IPS-NIHi7 (cell line): ENCODE results near the gene AIFM3.

Source experiments
- DNase-seq: peaks from one replicate; pipeline ENCODE4 v3.0.0; 2012; ENCODE audit warnings: mixed read lengths; ENCODE audit errors: extremely low spot score

AIFM3 gene

DNA sequence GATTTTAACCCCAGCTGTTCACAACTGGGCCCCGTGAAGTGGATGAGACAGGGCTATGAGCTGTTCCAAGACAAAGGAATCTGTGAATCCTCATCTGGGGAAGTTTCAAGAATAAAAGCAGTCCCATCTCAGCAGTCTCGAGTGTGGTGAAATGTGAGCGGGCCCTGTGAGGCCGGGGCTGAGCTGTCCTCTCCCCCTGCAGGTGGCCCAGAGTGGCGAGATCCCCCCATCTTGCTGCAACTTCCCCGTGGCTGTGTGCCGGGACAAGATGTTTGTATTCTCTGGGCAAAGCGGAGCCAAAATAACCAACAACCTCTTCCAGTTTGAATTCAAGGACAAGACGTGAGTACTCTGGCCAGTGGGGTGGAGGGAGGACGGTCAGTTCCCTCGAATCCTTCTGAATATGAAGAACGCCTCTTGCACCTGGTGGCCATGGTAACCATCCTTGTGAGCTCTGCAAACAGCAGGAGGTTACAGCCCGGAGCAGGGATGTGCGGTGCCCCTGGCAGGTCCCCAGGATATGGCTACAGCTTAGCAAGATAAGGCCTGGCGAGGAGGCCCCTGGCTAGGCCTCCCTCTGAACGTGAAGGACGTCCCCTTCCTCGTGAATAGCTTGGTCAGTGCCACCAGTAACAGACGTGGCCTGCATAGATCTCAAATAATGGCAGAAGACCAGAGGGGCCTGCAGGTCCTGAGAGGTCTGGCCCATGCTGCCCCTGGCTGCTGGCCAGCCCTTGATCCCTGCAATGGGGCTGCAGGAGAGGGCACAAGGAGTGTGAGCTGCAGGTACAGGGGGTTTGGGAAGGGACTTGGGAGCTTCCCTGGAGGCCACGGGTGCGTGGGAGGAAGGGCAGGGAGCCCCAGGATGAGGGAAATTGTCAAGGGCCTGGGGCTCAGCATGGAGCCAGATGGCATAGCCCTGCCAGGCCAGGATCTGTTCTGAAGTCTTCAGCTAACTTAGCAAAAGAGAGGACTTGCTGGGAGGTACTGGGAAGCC is 23.4 kb downstream of the AIFM3 start:
- DNase-seq = no peak

DNA sequence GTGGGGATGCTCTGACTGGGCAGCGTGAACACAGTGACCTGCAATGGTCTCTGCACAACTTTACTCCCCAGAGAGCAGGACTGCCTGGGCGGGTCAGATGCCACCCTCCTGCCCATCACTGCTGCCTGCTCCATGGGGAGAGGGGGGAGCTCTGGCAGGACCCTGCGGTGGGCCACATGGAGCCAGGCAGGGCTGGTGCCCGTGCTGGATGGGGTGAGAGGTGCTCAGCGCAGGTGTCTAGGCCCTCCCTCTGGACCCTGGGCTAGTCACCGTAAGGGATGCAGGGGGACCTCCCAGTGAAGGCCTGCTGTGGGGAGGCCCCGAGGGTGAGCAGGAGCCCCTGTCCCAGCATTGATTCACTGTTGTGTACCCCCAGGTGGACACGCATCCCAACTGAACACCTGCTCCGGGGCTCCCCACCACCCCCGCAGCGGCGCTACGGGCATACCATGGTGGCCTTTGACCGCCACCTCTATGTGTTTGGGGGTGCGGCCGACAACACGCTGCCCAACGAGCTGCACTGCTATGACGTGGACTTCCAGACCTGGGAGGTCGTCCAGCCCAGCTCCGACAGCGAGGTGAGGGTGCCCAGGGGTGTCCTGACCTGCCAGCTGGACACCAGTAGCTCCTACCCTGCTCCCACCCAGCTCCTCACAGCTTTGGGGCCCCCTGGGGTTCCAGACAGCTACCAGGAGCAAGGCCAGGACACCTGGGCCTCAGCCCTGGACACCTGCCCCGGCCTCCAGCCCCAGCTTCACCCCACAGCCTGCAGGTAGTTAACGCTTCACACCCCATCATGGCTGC is 24.4 kb downstream of the AIFM3 start:
- DNase-seq = no peak

DNA sequence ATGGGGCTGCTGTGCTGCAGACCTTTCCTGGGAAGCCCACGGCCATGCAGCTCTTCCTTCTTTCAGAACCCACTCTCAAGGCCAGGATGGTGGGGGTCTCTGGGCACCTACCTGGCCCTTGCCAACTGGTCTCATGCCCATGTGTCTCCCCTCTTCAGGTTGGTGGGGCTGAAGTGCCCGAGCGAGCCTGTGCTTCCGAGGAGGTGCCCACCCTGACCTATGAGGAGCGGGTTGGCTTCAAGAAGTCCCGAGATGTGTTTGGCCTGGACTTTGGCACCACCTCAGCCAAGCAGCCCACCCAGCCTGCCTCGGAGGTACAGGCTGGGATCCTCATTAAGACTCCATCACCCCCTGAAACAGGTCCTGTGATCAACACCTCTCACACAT is 25.0 kb downstream of the AIFM3 start:
- DNase-seq = no peak

DNA sequence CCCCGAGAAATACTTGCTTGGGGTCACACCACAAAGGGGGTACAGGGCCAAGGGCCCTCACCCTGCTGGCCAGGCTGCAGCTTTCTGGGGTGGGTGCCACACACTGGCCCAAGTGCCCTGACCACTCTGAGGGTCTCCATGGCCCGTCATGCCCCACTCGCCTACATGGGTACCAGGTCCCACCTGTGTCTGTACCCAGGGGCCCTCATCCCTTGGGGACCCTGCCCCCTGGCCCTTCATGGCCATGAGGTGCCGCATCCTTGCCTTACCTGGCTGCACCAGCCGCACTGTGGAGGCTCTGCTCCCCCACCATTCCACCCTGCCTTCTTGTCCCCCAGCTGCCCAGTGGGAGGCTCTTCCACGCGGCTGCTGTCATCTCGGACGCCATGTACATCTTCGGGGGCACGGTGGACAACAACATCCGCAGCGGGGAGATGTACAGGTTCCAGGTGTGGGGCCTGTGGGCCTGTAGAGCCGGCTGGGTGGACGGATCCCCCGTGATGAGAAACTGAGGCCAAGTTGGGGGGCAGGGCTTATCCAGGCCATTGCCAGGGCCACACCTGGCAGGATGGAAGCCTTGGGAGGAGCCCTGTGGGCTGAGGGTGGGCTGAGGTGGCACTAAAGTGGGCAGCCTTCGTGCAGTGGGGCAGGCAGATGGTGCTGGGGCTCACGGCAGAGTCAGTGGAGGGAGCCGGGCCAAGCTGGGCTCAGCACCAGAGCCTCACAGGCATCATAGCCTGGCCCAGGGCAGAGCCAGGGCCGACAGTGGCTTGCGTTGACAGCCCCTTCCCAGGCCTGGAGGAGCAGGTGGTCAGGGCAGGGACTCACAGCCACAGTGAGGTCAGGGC is 25.6 kb downstream of the AIFM3 start:
- DNase-seq = no peak

DNA sequence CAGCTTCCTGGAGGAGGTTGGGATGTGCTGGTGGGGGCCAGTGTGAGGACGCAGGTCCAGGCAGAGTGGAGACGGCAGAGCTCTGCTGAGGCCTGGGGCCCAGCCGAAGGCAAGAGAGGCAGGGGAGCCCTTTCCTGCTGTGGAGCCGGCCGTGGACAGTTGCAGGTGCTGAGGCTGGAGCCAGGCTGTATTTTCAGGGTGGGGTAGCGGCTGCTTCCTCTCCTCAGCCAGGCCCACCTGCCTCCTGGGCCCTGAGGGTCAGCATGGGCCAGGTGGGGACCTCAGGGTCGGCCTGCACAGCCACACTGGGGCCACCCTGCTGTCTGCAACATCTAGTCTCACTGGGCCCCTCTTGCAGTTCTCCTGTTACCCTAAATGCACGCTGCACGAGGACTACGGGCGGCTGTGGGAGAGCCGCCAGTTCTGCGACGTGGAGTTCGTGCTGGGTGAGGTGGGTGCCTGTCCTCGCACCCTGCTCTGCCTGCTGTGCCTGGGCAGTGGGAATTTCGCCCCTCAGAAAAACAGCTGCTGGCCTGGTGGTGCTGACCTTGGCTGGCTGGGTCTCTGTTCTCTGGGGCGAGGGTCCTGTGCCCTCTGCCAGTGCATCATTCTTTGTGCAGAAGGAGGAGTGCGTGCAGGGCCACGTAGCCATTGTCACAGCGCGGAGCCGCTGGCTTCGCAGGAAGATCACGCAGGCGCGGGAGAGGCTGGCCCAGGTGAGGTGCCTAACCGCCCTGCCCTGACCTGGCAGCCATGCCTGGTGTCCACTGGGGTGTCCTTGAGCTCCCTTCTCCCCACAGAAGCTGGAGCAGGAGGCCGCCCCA is 26.5 kb downstream of the AIFM3 start:
- DNase-seq = no peak

DNA sequence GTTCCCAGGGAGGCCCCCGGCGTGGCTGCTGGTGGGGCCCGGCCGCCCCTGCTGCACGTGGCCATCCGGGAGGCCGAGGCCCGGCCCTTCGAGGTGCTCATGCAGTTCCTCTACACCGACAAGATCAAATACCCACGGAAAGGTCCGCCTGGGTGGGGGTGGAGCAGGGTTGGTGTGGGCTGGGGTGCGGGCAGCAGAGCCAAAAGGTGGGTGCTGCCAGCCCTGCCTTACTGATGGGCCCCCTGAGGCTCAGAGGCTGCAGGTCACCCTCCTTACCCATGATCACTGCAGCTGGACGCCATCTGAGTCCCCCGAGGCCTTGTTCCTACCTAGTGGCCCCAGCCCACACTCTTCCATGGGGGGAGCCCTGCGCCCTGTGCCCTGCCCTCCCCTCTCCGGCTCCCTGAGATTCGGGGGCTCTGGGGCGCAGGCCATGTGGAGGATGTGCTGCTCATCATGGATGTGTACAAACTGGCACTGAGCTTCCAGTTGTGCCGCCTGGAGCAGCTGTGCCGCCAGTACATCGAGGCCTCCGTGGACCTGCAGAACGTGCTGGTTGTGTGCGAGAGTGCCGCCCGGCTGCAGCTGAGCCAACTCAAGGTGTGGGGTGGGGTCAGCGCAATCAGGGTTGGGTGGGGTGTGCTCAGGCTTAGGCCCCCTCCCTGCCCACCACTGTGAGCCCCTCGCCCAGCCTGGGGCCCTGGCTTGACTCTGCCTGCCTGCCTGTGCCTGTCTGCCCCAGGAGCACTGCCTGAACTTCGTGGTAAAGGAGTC is 27.3 kb downstream of the AIFM3 start:
- DNase-seq = no peak

DNA sequence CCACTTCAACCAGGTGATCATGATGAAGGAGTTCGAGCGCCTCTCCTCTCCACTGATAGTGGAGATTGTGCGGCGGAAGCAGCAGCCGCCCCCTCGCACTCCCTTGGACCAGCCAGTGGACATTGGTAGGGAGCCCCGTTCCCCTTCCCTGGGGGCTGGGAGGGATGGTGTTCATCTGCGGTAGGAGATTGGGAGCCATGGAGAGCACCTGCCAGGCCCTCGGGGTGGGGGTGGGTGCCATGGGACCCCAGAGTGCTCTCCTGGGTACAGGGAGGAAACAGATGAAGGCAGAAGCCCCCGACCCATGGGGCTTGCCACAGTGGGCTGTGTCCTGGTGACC is 27.8 kb downstream of the AIFM3 start:
- no peak for DNase-seq

DNA sequence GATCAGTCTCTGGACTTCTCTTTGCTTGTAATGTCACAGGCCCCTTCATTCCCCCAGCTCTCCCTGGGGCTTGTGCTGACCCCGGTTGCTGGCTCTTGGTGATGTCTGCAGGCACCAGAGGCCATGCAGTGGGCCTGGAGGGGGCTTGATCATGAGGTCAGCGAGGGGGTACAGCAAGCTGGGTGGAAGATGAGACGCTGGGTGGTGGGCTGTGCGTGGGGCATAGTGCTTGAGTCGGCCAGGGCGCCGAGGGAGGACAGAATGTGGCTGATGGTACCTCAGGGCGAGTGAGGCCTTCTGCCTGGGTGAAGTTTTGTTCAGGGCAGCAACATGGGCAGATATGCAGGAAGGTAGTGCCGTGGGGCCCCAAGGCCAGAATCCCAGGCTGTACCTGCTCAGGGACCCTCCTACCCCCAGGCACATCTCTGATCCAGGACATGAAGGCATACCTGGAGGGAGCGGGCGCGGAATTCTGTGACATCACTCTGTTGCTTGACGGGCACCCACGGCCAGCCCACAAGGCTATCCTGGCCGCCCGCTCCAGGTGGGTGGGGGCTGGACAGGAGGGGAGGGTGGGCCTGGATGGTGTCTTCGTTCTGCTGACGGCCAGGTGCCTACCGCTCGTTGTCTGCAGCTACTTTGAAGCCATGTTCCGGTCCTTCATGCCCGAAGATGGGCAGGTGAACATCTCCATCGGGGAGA is 28.4 kb downstream of the AIFM3 start:
- DNase-seq = no peak

DNA sequence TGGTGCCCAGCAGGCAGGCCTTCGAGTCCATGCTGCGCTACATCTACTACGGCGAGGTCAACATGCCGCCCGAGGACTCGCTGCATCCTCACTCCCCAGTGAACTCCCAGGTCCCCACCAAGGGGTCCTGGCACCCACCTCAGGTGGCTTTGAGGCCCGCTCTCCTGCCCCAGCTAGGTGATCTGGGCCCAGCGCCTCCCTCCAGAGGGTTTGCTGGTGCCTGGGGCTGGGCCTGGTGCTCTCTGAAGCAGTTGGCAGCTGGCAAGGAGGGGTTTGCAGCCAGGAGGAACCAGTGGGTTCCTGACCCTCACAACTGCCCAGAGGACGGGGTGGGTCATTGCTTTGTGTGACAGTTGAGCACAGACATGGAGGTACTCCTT is 29.0 kb downstream of the AIFM3 start:
- no peak for DNase-seq

DNA sequence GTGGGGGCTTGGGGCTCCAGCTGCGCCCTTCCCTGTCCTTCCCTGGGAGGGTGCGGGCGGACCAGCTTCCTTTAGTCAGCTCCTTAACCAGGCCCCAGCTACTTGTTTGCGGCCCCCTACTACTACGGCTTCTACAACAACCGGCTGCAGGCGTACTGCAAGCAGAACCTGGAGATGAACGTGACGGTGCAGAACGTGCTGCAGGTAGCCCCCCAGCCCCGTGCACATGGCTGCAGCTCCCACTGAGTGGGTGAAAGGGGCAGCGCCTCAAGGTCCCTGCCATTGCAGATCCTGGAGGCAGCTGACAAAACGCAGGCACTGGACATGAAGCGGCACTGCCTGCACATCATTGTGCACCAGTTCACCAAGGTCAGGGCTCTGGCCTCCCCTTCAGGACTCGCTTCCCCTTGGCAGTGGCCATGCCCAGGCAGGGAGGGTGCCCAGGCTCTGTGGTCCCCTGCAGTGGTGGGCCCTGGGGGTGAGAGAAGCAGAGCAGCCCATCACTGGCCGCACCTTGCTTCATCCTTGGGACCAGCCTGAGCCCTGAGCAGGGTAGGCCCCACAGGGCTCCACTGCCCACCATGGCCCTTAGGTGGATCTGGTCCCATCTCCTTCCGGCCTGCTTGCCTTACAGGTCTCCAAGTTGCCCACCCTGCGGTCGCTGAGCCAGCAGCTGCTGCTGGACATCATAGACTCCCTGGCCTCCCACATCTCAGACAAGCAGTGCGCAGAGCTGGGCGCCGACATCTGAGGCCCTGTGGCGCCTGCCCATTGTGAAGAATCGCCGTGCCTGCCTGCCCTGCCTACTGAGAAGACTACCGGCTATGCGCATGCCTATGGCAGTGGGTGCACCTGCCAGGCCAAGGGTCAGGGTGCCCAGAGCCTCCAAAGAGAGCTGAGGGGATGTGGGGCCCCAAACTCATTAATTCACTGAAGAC is 29.8 kb downstream of the AIFM3 start:
- no peak for DNase-seq

DNA sequence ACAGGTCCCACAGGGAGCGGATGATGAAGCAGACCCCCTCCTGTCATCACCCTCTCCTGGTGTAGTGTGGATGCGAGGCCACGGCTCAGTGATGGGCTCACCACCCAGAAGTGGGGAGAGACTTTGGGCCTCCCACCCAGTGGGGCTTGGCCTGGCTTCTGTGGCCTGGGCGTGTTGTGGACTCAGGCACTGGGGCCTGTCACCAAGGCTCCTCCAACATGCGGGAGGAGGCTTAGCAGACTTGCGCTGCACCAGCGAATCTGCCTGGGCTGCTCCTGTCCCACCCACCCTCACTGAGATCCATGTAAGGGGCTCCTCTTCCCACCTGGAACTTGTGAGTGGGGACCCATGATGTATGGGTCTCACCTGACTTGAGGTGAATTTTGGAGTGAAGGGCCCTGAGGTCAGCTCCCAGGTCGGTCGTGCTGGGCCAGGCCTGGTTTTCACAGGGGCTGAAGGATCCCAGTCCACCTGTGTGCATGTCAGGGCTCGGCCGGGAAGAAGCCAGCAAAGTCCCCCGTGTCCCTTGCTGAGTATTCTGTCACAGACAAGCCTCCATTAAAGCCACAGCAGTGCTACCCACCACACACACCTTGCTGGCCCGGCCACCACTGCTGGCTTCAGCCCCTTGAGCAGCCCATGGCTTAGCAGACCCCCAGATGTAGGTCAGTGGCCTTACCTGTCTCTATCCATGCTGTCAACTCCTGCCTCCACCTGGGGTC is 30.6 kb downstream of the AIFM3 start:
- DNase-seq = no peak

DNA sequence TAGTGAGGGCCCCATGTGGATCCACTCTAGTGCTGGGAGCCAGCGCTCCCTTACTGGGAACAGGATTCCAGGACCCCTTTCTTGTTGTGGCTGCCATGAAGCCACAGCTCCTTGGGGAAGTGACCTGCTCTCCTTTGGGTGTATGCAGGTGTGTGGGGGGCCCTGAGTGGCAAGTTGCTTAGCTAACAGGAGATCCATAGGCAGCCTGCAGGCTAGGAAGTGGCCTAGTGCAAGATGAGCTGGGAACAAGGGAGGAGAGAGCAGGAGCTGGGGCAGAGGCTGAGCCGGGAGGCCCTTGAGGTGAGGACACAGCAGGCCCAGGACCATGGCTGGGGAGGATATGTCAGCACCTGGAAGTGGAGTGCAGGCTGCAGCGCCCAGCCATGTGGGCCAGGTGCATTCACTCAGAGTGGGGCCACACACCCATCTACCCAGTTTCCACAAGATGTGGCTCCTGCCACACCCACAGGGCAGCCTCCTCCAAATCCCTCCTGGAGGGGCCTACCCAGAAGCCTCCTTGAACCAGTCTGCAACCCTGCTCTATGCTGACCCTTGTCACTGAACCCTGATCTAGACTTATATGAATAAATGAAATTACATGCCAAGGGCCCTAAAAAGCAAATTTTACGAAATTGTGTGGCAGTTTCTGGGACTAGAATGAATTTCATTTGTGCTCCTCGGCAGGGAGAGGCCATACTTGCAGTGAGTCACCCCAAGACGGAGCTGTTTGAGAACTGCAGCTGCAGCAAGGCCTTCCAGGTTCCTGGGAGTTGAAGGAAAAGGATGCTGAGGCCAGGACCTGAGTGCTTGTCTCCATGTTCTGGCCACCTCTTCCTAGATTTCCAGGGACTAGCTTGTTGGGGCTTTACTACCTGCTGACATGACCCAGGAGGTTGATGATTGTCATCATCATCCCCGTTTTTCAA is 31.6 kb downstream of the AIFM3 start:
- DNase-seq = no peak

DNA sequence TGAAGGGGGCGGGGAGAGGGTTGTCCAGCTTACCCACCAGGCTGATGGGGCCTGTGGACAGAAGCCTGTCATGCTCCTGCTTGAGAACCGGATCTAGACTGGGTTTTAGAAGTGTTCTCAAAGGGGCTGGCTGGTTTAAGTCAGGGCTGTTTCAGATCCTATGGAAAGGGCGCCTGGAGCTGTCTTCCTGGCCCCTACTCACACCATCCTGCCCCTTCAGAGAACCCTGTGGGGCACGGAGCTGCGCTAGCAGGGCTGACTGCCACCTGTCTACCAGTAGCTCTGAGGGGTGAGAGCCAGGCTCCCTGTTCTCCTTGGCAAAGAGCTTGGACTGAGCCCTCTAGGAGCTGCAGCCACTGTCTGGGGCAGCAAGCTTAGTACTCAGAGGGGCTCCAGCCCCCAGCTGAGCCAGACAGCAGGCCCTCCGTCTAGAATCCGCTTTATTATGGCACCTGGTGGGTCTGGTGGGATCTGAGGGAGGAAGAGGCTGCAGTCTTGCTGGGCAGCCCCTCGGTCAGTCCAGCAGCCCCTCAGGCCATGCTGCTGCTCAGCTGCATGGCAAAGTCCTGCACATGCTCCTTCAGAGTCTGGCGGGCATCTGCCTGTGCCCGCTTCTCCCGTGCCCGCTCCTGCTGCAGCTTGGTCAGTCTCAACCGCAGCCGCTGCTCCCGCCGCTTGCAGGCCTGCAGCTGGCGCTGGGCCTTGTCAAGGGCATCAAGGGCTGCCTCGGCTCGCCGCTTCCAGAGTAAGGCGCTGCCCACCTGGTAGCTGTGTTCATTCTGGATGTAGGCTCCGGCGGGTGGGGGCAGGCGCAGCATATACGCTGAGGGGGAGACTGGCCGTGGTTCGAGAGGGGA is 32.5 kb downstream of the AIFM3 start:
- DNase-seq = no peak

DNA sequence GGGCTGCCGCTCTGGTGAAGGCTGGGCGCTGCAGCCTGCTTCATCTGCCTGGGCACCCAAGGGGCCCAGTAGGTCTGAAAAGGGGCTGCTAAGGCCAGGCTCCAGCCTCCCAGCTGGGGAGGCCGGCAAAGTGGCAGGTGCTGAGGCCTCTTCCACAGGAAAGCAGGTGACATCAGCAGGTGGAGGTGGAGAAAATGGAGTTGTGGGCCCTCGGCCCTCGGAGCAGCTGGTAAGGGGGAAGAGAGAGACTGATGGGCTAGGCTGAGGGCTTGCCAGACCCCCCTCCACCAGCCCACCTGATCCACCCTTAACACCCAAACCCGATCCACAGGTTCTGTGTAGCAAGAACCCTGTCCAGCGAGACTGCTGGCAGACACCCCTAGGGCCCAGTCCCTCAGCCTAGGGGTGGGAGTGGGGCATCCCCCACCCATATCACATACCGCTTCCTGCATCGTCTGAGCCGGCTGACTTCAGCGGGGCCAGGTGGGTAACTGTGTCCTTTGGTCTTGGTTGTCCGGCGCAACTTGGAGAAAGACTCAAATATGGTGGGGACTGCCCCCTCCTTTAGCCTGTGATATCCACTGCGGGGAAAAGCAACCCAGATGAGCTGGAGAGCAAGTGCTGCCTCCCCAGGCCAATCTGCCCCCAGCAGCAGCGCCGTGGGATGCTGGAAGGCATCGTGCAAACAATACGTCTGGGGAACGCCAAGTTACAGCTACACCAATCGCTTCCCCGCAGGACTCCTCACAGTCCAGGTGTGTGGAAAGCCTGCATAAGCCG is 33.3 kb downstream of the AIFM3 start:
- no peak for DNase-seq

DNA sequence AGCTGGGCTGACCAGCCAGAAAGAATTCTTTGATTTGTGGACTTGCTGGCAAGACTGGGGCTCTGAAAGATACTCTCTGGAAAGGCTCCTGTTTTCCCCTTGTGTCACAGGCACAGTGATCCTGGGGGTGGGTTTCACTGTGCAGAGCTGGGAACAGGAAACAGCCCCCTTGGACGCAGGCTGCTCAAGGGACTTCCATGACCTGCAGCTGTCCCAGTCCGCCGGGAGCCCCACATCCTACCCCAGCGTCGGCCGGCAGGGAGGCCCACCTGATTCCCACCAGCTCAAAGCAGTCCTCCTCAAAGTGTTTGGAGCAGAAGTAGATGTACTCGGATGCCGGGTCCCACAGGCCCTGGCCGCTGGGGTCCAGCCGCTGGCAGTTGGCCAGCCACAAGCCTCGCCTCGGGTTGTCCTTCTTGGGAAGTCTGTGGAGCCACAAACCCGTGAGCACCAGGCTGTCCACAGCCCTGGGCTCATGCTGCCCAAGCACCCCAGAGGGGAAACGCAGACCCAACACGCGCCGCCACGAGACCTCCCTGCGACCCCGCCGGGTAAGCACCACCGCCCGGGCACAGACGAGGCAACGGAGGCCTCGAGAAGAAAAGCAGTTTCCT is 34.0 kb downstream of the AIFM3 start:
- DNase-seq = no peak
